Measurements from ENCODE around the gene OSBP2.

OSBP2 gene

DNA sequence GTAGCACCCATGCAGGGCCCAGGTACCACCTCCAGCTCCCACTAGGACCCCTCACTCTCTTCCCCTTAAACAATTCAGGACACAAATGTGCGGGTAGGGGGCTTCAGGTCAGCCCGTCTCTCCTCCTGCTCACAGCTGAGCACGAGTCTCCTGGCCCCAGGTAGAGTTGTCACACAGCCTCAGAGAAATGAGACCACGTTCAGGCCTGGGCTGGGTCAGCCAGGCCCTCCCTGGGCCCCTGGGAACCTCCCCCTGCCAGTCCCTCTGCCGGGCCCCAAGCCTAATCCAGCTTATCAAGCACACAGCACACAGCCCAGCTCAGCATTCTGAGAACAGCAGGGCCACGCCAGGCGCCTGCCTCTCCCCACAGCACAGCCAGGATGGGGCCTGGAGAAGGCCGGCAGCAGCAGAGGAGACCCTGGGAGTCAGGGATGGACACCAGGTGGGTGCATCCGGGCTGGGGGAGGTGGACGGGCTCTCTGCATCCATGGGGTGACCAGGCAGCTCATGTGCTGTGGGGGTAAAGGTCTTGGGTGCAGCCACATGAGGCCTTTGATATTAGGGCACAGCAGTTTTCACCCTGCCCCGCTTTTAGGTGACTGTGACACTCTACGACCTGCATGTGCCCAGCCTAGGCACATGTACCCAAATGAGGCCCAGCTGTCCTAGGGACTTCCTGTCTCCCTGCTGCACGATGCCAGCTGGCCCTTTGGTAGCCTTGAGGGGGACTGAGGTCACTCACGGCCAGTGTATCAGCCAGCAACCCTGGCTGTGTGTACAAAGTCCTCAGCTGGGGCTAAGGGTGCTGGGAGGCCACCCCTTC is 186.9 kb downstream of the OSBP2 start:
- DNase-seq (ENCODE audit: low read depth in 2 of 2), result no peak

DNA sequence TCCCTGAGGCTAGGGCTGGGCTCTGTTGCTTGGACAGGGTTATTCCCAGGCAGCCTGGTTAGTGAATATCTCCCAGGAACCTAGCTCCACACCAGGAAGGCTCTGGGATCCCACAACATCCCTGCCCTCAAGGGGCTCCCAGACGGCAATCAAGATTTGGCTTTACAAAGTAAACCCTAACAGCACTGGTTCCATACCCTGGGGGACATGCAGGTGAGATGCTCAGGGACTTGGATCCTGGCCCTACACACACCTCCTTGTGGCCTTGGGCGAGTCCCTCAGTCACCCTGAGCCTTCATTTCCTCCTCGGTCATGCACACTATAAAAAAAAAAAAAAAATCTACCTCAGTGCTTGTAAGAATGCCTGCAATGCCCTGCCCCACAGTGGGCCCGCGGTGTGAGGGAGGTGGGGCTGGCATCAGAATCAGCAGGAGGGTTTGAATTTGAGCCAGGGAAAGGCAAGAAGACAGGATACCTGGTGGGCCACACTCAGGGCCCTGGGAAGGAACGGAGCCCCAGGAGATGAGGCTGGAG is 187.6 kb downstream of the OSBP2 start:
- no peak for DNase-seq (ENCODE audit: low read depth in 2 of 2)

DNA sequence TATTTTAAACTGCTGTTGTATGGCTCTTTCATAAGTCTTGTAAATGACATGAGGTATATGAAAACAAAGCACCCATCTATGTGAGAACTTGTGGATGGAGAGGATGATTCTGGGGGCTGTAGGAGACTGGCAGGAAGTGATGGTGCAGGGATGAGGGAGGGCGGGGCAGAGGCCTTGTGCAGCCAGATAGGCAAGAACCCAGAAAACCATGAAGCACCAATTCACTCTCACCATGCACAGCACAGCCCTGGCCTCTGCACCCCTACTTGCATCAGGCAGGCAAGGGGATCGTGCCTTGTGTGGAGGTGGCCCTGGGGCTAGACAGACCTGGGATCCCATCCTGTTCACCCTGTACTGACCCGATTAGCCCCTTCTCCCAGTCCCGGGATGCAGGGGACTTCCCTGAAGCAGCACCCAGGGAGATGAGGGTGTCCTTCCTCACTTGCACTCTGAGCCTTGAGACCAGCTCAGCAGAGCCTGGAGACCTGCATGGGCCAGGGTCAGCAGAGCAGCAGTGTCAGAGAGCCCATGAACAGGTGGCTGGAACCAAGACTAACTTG is 188.4 kb downstream of the OSBP2 start:
- no peak for DNase-seq (ENCODE audit: low read depth in 2 of 2)

DNA sequence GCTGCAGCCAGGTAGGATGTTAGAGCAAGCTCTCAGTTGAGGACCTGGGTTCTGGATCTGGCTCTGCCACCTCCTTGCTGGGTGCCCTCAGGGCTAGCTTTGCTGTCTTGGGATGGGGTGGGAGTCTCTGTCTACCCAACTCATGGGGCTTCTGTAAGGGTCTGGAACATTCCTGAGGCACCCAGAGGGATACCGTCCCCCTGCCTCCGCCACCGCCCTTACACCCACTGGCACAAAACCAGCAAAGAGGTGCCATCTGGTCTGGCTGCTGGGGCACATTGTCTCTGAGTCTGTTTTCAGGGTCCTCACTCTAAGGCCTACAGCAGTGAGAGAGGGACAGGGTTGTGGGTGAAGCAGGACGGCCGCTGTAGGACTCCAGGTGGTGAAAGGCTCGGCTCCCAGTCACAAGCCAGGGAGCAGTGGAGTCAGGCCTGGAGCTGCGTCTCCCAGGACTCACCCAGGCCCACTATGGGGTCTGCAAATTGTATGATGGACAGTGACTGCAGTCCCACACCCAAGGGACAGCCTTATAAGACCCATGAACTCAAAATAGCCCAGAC is 189.0 kb downstream of the OSBP2 start:
- no peak for DNase-seq (ENCODE audit: low read depth in 2 of 2)

DNA sequence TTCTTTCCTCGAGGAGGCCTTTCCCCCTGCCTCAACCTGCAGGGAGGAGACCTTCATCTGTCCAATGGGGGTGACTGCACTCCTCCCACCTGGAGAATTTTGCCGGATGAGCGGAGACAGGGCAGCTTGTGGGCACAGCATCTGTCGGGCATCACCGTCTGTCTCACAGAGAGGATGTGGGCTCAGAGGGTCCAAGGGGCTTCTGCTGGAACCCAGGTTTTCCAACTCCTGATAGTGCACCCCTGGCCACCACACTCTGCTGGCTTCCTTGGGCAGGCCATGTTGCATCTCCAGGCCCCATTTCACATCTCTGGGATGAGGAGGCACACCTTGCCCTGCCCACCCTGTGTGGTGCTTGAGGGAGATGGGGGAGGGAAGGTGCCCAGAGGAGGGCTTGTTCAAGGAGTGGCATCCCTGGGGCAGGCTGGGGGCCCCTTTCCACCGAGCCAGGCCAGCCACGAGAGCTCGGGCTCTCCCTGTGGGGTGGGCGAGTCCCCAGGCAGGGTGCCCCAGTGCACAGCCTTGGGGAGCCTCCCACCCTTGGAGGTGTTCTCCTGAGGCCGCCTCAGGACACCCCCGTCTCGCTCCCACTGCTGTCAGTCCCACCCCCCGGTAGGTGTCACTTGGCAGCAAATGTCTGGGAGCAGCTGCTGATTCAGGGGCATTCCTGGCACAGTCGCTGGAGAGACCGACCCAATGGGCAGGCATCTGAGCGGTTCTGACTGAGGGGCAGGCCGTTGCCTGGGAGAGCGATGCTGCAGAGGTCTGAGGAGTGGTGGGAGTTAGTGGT is 189.7 kb downstream of the OSBP2 start:
- DNase-seq (ENCODE audit: low read depth in 2 of 2), result no peak

DNA sequence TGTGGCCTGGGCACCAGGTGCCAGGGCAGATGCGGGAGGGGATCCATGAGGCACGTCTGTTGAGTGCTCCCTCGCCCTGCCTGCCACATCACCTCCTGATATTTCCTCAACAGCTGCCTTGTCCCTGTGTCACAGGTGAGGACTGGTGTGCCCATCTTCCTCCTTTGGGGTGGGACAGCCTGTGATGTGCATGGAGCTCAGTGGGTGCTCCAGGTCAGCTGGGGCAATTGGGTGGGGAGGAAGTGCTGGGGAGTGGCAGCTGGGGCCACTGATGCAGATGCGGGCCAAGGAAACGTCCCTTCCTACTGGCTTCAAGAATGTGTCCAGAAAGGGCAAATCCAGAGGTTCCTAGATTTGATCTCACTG is 190.3 kb downstream of the OSBP2 start:
- DNase-seq (ENCODE audit: low read depth in 2 of 2), result no peak

DNA sequence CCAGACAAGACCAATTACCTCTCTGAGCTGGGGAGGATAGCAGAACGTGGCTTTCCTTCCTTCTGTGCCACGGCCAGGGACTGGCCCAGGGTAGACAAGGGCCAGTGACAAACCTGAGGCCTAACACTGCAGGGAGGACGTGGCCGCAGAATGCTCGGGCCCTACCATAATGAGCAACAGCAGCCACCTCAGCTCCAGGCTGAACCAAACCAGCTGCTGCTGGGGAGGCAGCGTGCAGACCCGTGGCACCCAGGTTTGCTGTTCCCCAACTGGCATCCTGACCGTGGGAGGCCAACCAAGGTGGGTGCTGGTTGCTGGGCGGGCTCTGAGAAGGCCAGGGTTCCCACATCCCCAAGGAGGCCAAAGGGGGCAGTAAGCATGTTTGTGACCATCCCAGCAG is 190.9 kb downstream of the OSBP2 start:
- no peak for DNase-seq (ENCODE audit: low read depth in 2 of 2)

DNA sequence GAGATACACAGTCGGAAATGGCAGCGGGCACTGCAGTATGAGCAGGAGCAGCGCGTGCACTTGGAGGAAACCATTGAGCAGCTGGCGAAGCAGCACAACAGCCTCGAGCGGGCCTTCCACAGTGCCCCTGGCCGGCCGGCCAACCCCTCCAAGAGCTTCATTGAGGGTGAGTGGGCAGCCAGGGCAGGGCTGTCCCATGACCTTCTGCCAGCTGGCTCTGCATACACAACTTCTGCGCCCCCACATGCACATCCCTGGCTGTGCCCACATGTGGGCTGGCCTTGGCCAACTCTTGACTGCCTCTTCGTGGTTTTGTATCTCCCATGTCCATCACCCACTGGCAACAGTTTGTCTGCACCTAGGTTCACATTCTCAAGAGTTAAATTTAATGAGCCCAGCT is 192.8 kb downstream of the OSBP2 start:
- DNase-seq (ENCODE audit: low read depth in 2 of 2), result no peak

DNA sequence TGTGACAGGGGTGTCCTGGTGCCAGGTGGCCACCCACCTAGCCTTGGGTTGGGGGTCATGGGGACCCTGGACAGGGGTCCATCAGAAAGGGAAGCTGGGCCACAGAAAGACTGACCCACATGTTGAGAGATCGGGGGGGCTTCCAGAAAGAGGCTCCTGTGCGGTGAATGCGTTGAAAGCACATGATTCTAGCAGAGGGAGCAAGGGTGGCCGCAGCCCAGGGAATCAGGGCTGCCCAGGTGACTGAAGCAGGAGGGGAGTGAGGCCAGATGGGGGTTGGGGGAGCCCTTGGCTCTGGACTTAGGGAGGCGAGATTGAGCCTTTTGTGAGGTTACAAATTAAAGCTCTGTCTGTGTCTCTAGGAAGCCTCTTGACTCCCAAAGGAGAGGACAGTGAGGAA is 193.2 kb downstream of the OSBP2 start:
- DNase-seq (ENCODE audit: low read depth in 2 of 2), result no peak

DNA sequence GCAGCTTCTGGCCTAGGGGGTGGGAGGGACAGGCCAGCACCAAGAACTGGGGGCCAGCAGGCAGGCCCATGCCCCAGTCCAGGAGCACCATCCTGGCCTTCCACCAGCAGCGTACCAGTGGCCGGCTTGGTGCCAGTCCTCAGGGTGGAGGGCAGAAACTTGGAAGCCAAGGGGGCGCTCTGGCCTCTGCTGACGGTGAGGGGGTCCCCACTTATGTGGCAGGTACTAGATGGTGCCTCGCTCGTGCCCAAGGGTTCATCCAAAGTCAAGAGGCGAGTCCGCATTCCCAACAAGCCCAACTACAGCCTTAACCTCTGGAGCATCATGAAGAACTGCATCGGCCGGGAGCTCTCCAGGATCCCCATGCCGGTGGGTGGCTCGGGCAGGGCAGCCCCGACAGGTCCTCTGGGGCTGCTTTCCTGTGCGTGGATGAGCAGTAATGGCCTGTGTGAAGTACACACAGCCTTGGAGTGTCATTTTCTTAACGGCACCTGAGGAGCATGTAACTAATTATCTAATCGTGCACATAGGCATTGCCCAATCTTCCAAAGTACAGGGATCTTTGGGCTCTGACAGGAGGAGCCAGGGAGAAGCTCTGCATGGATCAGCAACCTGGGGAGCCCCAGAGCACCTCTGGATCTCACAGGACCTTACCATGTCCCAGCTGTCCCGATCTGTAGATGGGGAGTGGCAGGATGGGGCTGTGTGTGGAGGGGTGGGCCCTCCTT is 194.8 kb downstream of the OSBP2 start:
- DNase-seq (ENCODE audit: low read depth in 2 of 2), result no peak

DNA sequence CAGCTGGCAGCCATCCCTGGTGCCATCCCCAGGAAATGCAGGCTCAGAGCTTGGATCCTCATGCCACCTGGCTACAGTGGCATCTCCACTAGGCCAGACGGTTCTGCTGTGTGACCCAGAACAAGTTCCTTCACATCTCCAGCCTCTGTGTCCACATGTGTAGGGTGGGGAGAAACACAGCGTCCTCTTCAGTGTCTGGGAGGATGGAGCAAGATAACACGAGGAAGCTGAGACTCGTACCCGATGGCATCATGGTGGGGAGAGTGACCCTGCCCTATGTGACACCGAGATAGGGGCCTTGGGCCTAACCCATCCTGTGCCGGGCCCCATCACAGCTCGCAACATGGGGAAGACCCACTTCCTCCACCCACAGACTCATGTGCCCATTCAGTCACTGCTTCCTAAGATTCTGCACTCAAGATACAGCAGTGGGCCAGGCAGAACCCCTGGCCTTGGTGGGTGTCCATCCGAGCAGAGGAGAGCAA is 195.4 kb downstream of the OSBP2 start:
- DNase-seq (ENCODE audit: low read depth in 2 of 2), result no peak

DNA sequence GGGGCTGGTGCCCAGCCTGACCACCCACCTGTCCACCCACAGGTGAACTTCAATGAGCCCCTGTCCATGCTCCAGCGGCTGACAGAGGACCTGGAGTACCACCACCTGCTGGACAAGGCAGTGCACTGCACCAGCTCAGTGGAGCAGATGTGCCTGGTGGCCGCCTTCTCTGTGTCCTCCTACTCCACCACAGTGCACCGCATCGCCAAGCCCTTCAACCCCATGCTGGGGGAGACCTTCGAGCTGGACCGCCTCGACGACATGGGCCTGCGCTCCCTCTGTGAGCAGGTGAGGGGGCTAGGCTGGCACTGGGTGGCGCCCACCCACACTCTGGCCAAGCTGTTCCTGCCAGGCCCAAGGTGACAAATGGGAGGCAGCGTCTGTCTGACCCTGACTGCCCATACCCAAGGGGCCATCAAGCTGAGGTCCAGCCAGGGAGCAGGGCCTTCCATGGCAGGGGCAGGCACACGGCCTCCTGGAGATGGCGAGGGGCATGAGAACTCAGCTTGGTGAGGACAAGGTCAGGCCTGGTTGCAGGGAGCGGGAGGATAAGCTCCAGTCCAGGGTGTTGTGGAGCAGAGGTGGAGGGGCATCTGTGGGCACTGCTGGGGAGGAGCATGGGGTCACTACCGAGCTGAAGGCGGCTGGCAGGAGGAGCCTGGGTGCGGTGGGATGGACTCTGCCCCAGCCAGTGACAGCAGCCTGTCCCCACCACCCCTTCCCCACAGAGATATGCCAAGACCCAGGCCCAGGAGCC is 196.2 kb downstream of the OSBP2 start:
- no peak for DNase-seq (ENCODE audit: low read depth in 2 of 2)

DNA sequence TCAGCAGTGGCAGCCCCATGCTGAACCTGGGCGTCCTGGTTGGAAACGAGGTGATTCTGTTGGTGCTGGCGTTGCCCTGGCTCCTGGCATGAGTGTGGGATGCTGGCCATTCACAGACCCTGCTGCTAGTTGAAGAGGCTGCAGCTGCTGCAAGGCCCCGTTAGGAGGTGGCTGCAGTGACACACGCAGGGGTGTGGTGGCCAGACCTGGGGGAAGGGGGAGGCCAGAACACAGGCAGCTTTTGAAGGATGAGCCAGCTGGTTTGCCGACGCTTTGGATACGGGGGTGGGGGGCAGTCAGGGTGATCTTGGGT is 196.7 kb downstream of the OSBP2 start:
- no peak for DNase-seq (ENCODE audit: low read depth in 2 of 2)

DNA sequence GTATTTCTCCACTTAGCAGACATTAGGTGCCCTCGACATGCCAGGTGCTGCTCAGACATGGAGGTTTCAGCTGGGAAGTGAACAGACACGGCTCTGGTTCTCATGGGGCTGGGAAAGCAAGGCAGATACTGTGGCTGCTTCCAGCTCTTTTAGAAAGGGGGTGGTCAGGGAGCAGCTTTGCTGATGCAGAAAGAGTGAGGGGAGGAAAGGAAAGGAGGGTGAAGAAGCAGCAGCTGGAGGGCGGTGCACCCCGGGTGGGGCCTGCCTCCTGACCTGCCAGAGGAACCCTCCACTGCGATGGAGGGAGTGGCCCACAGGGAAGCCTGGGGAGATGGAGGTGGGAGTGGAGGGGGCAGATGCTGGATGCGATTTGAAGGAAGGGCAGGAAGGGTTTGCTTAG is 197.1 kb downstream of the OSBP2 start:
- DNase-seq (ENCODE audit: low read depth in 2 of 2), result no peak

DNA sequence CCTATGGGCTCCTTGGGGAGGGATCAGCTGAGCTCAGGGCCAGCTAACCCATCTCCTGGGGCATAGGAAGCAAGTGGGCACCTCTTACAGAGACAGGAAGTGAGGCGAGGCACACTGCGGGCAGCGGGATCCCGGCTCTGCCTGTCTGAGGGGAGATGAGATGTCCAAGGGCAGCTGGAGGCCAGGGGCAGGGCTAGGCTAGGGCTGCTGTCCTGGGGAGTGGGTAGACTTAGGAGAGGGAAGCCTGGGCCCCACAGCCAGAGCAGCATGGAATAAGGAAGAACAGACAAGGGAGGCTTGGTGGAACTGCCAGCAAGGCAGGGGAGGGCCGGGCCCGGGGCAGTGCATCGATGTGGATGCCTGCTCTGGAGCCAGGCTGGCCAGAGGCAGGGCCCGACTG is 197.6 kb downstream of the OSBP2 start:
- no peak for DNase-seq (ENCODE audit: low read depth in 2 of 2)

DNA sequence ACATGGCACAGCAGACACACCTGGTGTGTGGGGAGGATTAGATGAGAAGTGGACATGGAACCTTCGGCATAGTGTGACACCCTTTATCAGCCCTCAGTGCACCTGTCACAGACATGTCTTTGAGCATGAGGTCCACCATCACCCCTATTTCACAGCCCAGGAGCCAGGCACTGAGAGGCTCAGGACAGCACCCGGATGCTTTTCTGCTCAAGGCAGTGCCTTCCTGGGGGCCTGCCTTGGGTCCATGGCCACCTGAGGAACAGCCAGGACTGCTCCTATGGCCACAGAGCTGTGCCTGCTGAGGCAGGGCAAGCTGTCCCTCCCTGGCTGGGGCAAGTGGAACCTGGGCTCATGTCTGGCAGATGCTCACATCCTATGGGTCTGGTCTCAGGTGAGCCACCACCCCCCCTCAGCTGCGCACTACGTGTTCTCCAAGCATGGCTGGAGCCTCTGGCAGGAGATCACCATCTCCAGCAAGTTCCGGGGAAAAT is 198.1 kb downstream of the OSBP2 start:
- DNase-seq (ENCODE audit: low read depth in 2 of 2), result no peak

DNA sequence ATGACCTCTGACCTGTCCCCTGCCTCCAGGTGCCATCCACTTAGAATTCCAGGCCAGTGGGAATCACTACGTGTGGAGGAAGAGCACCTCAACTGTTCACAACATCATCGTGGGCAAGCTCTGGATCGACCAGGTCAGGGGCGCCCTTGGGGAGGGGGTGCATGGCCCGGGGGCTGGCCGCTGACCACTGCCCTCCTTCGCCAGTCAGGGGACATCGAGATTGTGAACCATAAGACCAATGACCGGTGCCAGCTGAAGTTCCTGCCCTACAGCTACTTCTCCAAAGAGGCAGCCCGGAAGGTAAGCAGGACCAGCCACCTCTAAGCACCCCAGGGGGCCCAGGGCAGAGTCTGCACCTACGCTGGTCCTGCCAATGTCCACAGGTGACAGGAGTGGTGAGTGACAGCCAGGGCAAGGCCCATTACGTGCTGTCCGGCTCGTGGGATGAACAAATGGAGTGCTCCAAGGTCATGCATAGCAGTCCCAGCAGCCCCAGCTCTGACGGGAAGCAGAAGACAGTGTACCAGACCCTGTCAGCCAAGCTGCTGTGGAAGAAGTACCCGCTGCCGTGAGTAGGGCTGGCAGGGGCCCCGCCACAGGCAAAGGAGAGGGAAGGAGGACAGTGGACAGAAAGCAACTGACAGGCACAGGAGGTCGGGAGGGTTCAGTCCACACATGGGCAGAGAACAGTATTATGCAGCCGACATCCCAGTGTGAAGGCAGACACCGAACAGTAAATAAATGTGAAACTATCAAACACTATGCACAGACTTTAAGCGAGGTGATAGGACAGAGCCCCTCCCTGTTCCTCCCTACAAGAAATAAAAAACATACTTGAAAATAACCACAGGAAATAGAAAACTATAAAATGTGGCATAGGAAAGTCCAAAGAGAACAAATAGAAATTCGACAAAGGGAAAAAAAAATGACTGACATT is 199.0 kb downstream of the OSBP2 start:
- no peak for DNase-seq (ENCODE audit: low read depth in 2 of 2)

DNA sequence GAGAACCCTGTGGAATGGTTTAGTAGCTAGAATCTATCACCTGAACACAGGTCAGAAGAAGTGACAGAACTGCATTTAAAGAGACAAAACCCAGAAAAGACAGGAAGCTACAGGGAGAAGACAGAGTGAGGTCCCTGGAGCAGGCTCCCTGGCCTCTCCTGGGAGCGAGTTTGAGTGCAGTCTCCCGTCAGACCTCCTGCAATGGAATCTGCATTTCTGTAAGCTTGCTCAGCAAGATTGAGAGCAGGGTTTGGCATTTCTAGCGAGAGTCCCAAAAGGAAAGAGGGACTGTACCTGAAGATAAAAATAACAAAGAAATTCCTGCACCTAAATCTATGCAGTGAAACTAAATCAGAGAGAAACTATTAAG is 199.7 kb downstream of the OSBP2 start:
- no peak for DNase-seq (ENCODE audit: low read depth in 2 of 2)

DNA sequence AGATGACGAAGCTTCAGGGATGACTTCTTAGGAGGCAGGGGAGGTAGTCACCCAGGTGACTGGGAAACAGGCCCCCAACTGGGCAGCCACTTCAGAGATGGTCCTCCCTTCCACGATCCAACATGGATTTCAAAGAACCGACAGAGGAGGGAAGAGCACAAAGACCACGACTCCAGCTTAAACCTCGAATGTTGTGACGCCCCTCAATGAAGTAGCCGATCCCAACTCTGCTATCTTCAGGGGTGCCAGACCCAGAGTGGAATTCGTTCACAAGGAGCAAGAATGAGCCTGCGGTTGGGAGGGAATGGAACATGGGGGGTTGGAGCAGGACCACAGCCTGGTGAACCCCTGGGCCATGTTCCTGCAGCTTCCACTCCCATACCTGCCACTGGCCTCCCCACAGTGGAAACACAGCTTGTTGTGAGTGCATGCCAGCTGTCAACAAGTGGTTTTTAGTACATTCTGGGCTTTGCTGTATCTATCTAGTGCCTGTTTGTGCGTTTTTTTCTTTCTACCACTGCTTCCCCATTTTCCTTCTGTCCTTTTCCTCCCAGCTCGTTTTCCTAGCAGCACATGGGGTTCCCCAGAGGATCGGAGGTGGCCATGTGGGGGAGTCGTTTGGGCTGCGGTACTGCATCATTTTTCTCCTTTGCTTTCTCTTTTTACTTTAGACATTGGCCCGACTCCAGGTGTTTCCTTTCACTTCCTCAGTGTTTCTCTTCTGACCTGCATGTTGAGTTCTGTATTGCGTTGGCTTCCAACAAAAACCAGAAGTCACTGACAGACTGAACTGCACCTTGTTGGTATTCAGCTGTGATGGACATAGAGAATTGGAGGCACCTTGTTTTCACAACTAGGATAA is 208.1 kb downstream of the OSBP2 start:
- DNase-seq (ENCODE audit: low read depth in 2 of 2), result no peak

All from fibroblast of skin of left quadriceps (primary cell).